Tibial nerve (tissue), 4 donors: Measurements from ENCODE around the gene HBE1. TPM values are rescaled to one million over a fixed set of nuclear protein-coding genes. Genes with fewer than 3 reads are reported as not detected.

Experiments
- DNase-seq, 2 donors: peaks; one replicate each; pipeline ENCODE4 v3.0.0-alpha.2; 2019; ENCODE audit warnings: low spot score in 2 of 2
- H3K27ac ChIP-seq, 4 donors: fragments of 200-600 bp; sonication (generic) in 3 of 4; one replicate each; pipeline ENCODE4 v1.5.1; 2017 to 2019; ENCODE audit warnings: mild to moderate bottlenecking in 1 of 4
- H3K27me3 ChIP-seq, 2 donors: fragments of 200-600 bp; sonication (generic) in 1 of 2; one replicate each; pipeline versions ENCODE4 v1.5.1 to v1.6.0; 2017 to 2019
- H3K36me3 ChIP-seq, 3 donors: fragments of 200-600 bp; sonication (generic); one replicate each; pipeline ENCODE4 v1.5.1; 2018 to 2019
- H3K4me1 ChIP-seq, 4 donors: fragments of 200-600 bp; sonication (generic) in 3 of 4; one replicate each; pipeline ENCODE4 v1.5.1; 2017 to 2019
- H3K4me3 ChIP-seq, 4 donors: fragments of 200-600 bp; sonication (generic) in 3 of 4; one replicate each; pipeline ENCODE4 v1.5.1; 2017 to 2019; ENCODE audit warnings: mild to moderate bottlenecking in 1 of 4, moderate library complexity in 1 of 4
- H3K9me3 ChIP-seq, 4 donors: fragments of 200-600 bp; sonication (generic) in 3 of 4; one replicate each; pipeline ENCODE4 v1.5.1; 2017 to 2019
- CTCF ChIP-seq, 5 experiments: fragments of 200-600 bp in 3 of 5; fragments of 450-650 bp in 2 of 5; sonication (generic) in 3 of 5; IDR thresholded peaks; one replicate each; pipeline ENCODE4 v1.5.1; 2016 to 2019; ENCODE audit warnings: antibody characterized with exemption in 5 of 5, mild to moderate bottlenecking in 3 of 5, moderate library complexity in 2 of 5
- EP300 ChIP-seq, 2 donors: sonication (generic); formaldehyde crosslinking; IDR thresholded peaks; one replicate each; pipeline ENCODE4 v1.6.1; 2017; ENCODE audit warnings: antibody characterized with exemption in 2 of 2, mild to moderate bottlenecking in 1 of 2
- POLR2A ChIP-seq, 2 donors: fragments of 450-650 bp; IDR thresholded peaks; one replicate each; pipeline ENCODE4 v1.6.1; 2017; ENCODE audit warnings: antibody characterized with exemption in 2 of 2, mild to moderate bottlenecking in 2 of 2, moderate library complexity in 2 of 2
- WGBS, 2 donors: methylation state at CpG; one replicate each; pipeline ENCODE4 v1.1.5; 2018; 5-methylcytosine and 5-hydroxymethylcytosine counted together
- total RNA-seq, 4 donors: library from RNA; depleted of rRNA; stranded (reverse); fragments of >200 nt; gene quantifications; one replicate each; pipeline ENCODE4 v1.1.0, GENCODE V29; 2016

Gene HBE1
- total RNA-seq, 4 donors from 2014 or later, result not detected

DNA sequence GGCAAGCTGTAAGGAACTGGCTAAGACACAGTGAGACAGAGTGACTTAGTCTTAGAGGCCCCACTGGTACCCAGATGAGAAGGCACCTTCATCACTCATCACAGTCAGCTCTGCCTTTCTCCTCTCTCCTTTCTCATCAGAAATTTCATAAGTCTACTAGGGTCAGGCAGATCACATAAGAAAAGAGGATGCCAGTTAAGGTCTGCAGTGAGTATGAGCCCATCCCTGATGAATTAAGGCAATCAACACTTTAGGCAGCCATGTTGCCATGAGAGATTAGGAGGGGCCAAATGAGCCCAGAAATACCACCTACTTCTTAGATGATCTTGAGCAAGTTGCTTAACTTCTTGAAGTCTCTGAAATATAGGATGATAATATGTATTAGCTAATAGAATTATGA is 11.9 kb upstream of the HBE1 start:
- H3K27ac ChIP-seq, result no peak overlapping the region
- no peaks in the 10 kb centered on the region for H3K27me3 ChIP-seq
- H3K36me3 ChIP-seq, result no peaks in the 10 kb centered on the region
- H3K4me1 ChIP-seq, result peaks cover 0 to 7% (median 0%) of the 10 kb centered on the region in 4 donors
- no peaks in the 10 kb centered on the region for H3K9me3 ChIP-seq
- H3K4me3 ChIP-seq, result no peak overlapping the region
- DNase-seq, result no peak
- TF ChIP-seq POLR2A (IDR thresholded peaks at IDR 0.05) (no peak), CTCF (IDR thresholded peaks at IDR 0.05) (no peak), EP300 (IDR thresholded peaks at IDR 0.05) (no peak)

- TF ChIP-seq CTCF (IDR thresholded peaks at IDR 0.05) (no peak), POLR2A (IDR thresholded peaks at IDR 0.05) (no peak), EP300 (IDR thresholded peaks at IDR 0.05) (no peak)
- Histone ChIP-seq H3K9me3 (no peaks in the 10 kb centered on the region), H3K27ac (no peak overlapping the region), H3K36me3 (no peaks in the 10 kb centered on the region), H3K4me1 (peaks cover 0 to 7% (median 0%) of the 10 kb centered on the region in 4 donors), H3K27me3 (no peaks in the 10 kb centered on the region), H3K4me3 (no peak overlapping the region)
- WGBS, 2 donors, result 45 to 53% methylated on average over 3 of the region's 3 CpGs
- peak in 1 of 2 donors; percentile 53 for DNase-seq
Measured at GRCh38 chr11:5280582-5281102, 10.9 kb upstream of the HBE1 start.

- Histone ChIP-seq H3K4me3 (no peak overlapping the region), H3K4me1 (peaks cover 0 to 7% (median 0%) of the 10 kb centered on the region in 4 donors), H3K27ac (no peak overlapping the region), H3K36me3 (no peaks in the 10 kb centered on the region), H3K9me3 (no peaks in the 10 kb centered on the region), H3K27me3 (no peaks in the 10 kb centered on the region)
- DNase-seq, result no peak
- TF ChIP-seq CTCF (IDR thresholded peaks at IDR 0.05) (no peak), EP300 (IDR thresholded peaks at IDR 0.05) (no peak), POLR2A (IDR thresholded peaks at IDR 0.05) (no peak)
- WGBS, 2 donors, result 52 to 57% methylated on average over 4 of the region's 4 CpGs
Measured at GRCh38 chr11:5279471-5280090, 9.8 kb upstream of the HBE1 start.

DNA sequence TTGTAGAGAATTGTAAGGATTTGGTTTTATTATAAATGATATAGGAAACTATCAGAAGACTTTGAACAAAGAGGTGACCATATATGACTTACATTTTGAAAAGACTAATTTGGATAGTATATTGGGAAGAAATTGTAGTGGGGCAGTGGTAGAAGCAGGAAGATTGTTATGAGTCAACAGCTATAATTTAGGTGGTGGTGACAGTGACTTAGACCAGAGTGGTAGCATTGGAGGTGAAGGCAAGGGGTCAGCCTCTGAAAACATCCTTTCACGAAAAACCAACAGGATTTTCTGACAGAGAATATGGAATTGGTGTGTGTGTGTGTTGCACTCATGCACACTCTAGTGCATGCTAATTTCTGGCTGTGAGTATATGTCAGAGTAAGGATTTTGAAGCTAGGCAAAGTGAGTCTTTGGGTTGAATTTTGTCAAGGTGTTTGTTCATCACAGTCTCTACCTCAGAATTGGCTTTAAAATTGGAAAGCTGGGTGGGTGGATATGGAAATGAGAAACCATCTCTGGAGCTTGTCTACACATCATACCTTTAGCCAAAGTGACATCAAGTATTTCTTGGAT is 8.2 kb upstream of the HBE1 start:
- H3K27me3 ChIP-seq, result no peaks in the 10 kb centered on the region
- 70 to 89% methylated on average over 1 of the region's 1 CpG for WGBS, 2 donors
- no peaks in the 10 kb centered on the region for H3K9me3 ChIP-seq
- H3K36me3 ChIP-seq, result no peaks in the 10 kb centered on the region
- DNase-seq, result no peak
- no peak overlapping the region for H3K27ac ChIP-seq
- no peak for TF ChIP-seq POLR2A (IDR thresholded peaks at IDR 0.05)
- TF ChIP-seq CTCF (IDR thresholded peaks at IDR 0.05), result no peak
- TF ChIP-seq EP300 (IDR thresholded peaks at IDR 0.05), result no peak
- H3K4me3 ChIP-seq, result no peak overlapping the region
- H3K4me1 ChIP-seq, result peaks cover 0 to 7% (median 0%) of the 10 kb centered on the region in 4 donors

- Histone ChIP-seq H3K27me3 (no peaks in the 10 kb centered on the region), H3K4me1 (peaks cover 0 to 7% (median 0%) of the 10 kb centered on the region in 4 donors), H3K27ac (no peak overlapping the region), H3K36me3 (no peaks in the 10 kb centered on the region), H3K4me3 (no peak overlapping the region), H3K9me3 (no peaks in the 10 kb centered on the region)
- TF ChIP-seq EP300 (IDR thresholded peaks at IDR 0.05) (no peak), POLR2A (IDR thresholded peaks at IDR 0.05) (no peak), CTCF (IDR thresholded peaks at IDR 0.05) (no peak)
- no peak for DNase-seq
- WGBS, 2 donors, result 86 to 92% methylated on average over 2 of the region's 2 CpGs
Measured at GRCh38 chr11:5276697-5277096, 7.0 kb upstream of the HBE1 start.
